ENCODE data around the gene LY6G6F. TPM values are rescaled to one million over a fixed set of nuclear protein-coding genes. Genes with fewer than 3 reads are reported as not detected.

LY6G6F gene
- total and polyA plus RNA-seq, 10 of the 15 experiments (the other 5 are each of a cell fraction or from before 2014, with no cell fraction given) = not detected

- TF ChIP-seq CHD1 (IDR thresholded peaks at IDR 0.05; ENCODE audit: low read depth, low read length) = no peak
- TF ChIP-seq, protein P1, sequence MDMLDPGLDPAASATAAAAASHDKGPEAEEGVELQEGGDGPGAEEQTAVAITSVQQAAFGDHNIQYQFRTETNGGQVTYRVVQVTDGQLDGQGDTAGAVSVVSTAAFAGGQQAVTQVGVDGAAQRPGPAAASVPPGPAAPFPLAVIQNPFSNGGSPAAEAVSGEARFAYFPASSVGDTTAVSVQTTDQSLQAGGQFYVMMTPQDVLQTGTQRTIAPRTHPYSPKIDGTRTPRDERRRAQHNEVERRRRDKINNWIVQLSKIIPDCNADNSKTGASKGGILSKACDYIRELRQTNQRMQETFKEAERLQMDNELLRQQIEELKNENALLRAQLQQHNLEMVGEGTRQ (IDR thresholded peaks at IDR 0.05; ENCODE audit: borderline replicate concordance, low read depth, low read length) = no peak
- TF ChIP-seq ZNF592 (IDR thresholded peaks at IDR 0.05) = no peak
- no peak for TF ChIP-seq MEF2B (IDR thresholded peaks at IDR 0.05; ENCODE audit: partially characterized antibody, poor library complexity, severe bottlenecking)
- TF ChIP-seq RELB (IDR thresholded peaks at IDR 0.05; ENCODE audit: low read depth) = no peak
- TF ChIP-seq, protein P2, sequence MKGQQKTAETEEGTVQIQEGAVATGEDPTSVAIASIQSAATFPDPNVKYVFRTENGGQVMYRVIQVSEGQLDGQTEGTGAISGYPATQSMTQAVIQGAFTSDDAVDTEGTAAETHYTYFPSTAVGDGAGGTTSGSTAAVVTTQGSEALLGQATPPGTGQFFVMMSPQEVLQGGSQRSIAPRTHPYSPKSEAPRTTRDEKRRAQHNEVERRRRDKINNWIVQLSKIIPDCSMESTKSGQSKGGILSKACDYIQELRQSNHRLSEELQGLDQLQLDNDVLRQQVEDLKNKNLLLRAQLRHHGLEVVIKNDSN (IDR thresholded peaks at IDR 0.05; ENCODE audit: borderline replicate concordance, extremely low read length, insufficient read depth, low read depth, low read length) = no peak
- no peak for TF ChIP-seq RUNX3 (IDR thresholded peaks at IDR 0.05; ENCODE audit: low read length)
- no peak for TF ChIP-seq SMARCA5 (IDR thresholded peaks at IDR 0.05)
These were observed 18.6 kb upstream of the LY6G6F start (continued) for GRCh38 chr6:31687860-31688693.

Data from GM12878 (cell line).